GM19467 (cell line): ENCODE data around the gene PRXL2B.
"Not testable (repeated sequence)": the region's sequence is repeated elsewhere in the genome, so short reads cannot be mapped to it uniquely, and the experiment has no call there.

Source experiments
- ATAC-seq: cut with Tn5 transposase; IDR thresholded peaks from one replicate; pipeline ENCODE4 v1.9.1; 2021; ENCODE audit warnings: mild to moderate bottlenecking, moderate library complexity; ENCODE audit not compliant: unreplicated experiment

PRXL2B gene

GRCh38 chr1:2611031-2611501, 24.5 kb downstream of the PRXL2B start:
- ATAC-seq: no peak

- no peak for ATAC-seq
These were observed 25.3 kb downstream of the PRXL2B start for GRCh38 chr1:2611621-2612437.

- no peak for ATAC-seq
These were observed 26.2 kb downstream of the PRXL2B start for GRCh38 chr1:2612591-2613365.

- no peak for ATAC-seq
These were observed 27.6 kb downstream of the PRXL2B start for GRCh38 chr1:2614145-2614544.

- ATAC-seq: no peak
These were observed 31.4 kb downstream of the PRXL2B start for GRCh38 chr1:2617971-2618470.

GRCh38 chr1:2623571-2624337, 37.2 kb downstream of the PRXL2B start:
- ATAC-seq: no peak

GRCh38 chr1:2624735-2625300, 38.2 kb downstream of the PRXL2B start:
- ATAC-seq: no peak

GRCh38 chr1:2625311-2625710, 38.7 kb downstream of the PRXL2B start:
- no peak for ATAC-seq

GRCh38 chr1:2625748-2626147, 39.2 kb downstream of the PRXL2B start:
- ATAC-seq: not testable (repeated sequence)

- ATAC-seq: no peak
These were observed 41.2 kb downstream of the PRXL2B start for GRCh38 chr1:2627746-2628145.

GRCh38 chr1:2628191-2628932, 41.8 kb downstream of the PRXL2B start:
- ATAC-seq: no peak

- ATAC-seq: no peak
These were observed 42.5 kb downstream of the PRXL2B start for GRCh38 chr1:2628933-2629626.

GRCh38 chr1:2629627-2630497, 43.3 kb downstream of the PRXL2B start:
- ATAC-seq: no peak

- ATAC-seq: no peak
These were observed 44.0 kb downstream of the PRXL2B start for GRCh38 chr1:2630498-2631135.

GRCh38 chr1:2631136-2632050, 44.8 kb downstream of the PRXL2B start:
- ATAC-seq: no peak

- no peak for ATAC-seq
These were observed 45.5 kb downstream of the PRXL2B start for GRCh38 chr1:2632051-2632430.
